Large intestine (tissue), 3 donors: ENCODE results near the gene TICAM2. TPM values are rescaled to one million over a fixed set of nuclear protein-coding genes. Genes with fewer than 3 reads are reported as not detected.

Experiments used
- DNase-seq, 2 donors: peaks; one replicate each; pipeline versions ENCODE4 v3.0.0 to v3.0.0-alpha.2; 2013
- H3K27ac ChIP-seq: one replicate; pipeline ENCODE4 v1.5.1; 2013; ENCODE audit warnings: low read length
- H3K27me3 ChIP-seq: 2 replicates; pipeline ENCODE4 v1.6.1; 2013; ENCODE audit warnings: low read length; ENCODE audit not compliant: control insufficient read depth, insufficient read depth
- H3K36me3 ChIP-seq: 2 replicates; pipeline ENCODE4 v1.6.1; 2013; ENCODE audit warnings: low read length; ENCODE audit not compliant: control insufficient read depth, insufficient read depth
- H3K4me1 ChIP-seq: one replicate; pipeline ENCODE4 v1.6.1; 2013; ENCODE audit warnings: low read length; ENCODE audit not compliant: control insufficient read depth, insufficient read depth
- H3K4me3 ChIP-seq: one replicate; pipeline ENCODE4 v1.5.1; 2013; ENCODE audit warnings: low read length
- H3K9me3 ChIP-seq: one replicate; pipeline ENCODE4 v1.6.1; 2013; ENCODE audit warnings: mild to moderate bottlenecking, low read depth, low read length, moderate library complexity; ENCODE audit not compliant: control insufficient read depth
- WGBS: methylation state at CpG from one replicate; pipeline ENCODE4 v1.1.5; 2013; ENCODE audit warnings: low lambda C conversion rate; ENCODE audit not compliant: insufficient coverage; 5-methylcytosine and 5-hydroxymethylcytosine counted together
- polyA plus RNA-seq: library from polyadenylated mRNA; unstranded; fragments of 120-200 nt; gene quantifications from one replicate; pipeline ENCODE4 v1.2.1, GENCODE V29; 2013

The TICAM2 gene
- polyA plus RNA-seq, 1 donor: 2.9 TPM

GRCh38 chr5:115611873-115612272 is 9.6 kb upstream of the TICAM2 start:
- Histone ChIP-seq H3K27me3 (no peaks in the 10 kb centered on the region), H3K4me3 (no peak overlapping the region), H3K36me3 (peaks cover 20% of the 10 kb centered on the region), H3K27ac (no peak overlapping the region), H3K4me1 (peaks cover 6% of the 10 kb centered on the region), H3K9me3 (no peaks in the 10 kb centered on the region)
- no peak for DNase-seq
- WGBS: no CpG with 5 or more reads among the region's 5 CpGs

GRCh38 chr5:115607935-115608334 is 5.7 kb upstream of the TICAM2 start:
- Histone ChIP-seq H3K4me1 (no peaks in the 10 kb centered on the region), H3K4me3 (no peak overlapping the region), H3K27me3 (no peaks in the 10 kb centered on the region), H3K9me3 (no peaks in the 10 kb centered on the region), H3K36me3 (peaks cover 9% of the 10 kb centered on the region), H3K27ac (no peak overlapping the region)
- WGBS: no CpG with 5 or more reads among the region's 2 CpGs
- no peak for DNase-seq

GRCh38 chr5:115605436-115605835 is 3.2 kb upstream of the TICAM2 start:
- DNase-seq: no peak
- no CpG with 5 or more reads among the region's 3 CpGs for WGBS
- no peaks in the 10 kb centered on the region for H3K4me1 ChIP-seq

GRCh38 chr5:115602591-115603125 is 379 bp upstream of the TICAM2 start:
- no peak for DNase-seq
- no peak overlapping the region for H3K27ac ChIP-seq
- H3K4me1 ChIP-seq: no peaks in the 10 kb centered on the region
- peak overlapping the region; percentile 53 for H3K4me3 ChIP-seq
- no peaks in the 10 kb centered on the region for H3K9me3 ChIP-seq
- H3K27me3 ChIP-seq: no peaks in the 10 kb centered on the region
- WGBS: 80% methylated on average over 1 of the region's 11 CpGs
- H3K36me3 ChIP-seq: peaks cover 4% of the 10 kb centered on the region

More at GRCh38 chr5:115605436-115605835, 3.2 kb upstream of the TICAM2 start:
- Histone ChIP-seq H3K4me3 (no peak overlapping the region), H3K27me3 (no peaks in the 10 kb centered on the region), H3K9me3 (no peaks in the 10 kb centered on the region), H3K36me3 (peaks cover 4% of the 10 kb centered on the region), H3K27ac (no peak overlapping the region)

GRCh38 chr5:115600766-115601165 is 1.5 kb downstream of the TICAM2 start:
- Histone ChIP-seq H3K9me3 (no peaks in the 10 kb centered on the region), H3K4me1 (no peaks in the 10 kb centered on the region), H3K27ac (no peak overlapping the region), H3K36me3 (peaks cover 4% of the 10 kb centered on the region), H3K27me3 (no peaks in the 10 kb centered on the region), H3K4me3 (no peak overlapping the region)
- WGBS: no CpG with 5 or more reads among the region's 3 CpGs
- DNase-seq: no peak

- no CpG with 5 or more reads among the region's 2 CpGs for WGBS
- Histone ChIP-seq H3K27ac (no peak overlapping the region), H3K4me3 (no peak overlapping the region), H3K9me3 (no peaks in the 10 kb centered on the region), H3K4me1 (no peaks in the 10 kb centered on the region), H3K27me3 (no peaks in the 10 kb centered on the region), H3K36me3 (peaks cover 4% of the 10 kb centered on the region)
- no peak for DNase-seq
Measured at GRCh38 chr5:115599924-115600323, 2.4 kb downstream of the TICAM2 start.

GRCh38 chr5:115599502-115599901 is 2.8 kb downstream of the TICAM2 start:
- no peak overlapping the region for H3K4me3 ChIP-seq
- H3K4me1 ChIP-seq: no peaks in the 10 kb centered on the region
- no CpG with 5 or more reads among the region's 1 CpG for WGBS
- H3K9me3 ChIP-seq: no peaks in the 10 kb centered on the region
- H3K27ac ChIP-seq: no peak overlapping the region
- H3K36me3 ChIP-seq: no peaks in the 10 kb centered on the region
- peak in 1 of 2 donors; percentile 9 for DNase-seq
- H3K27me3 ChIP-seq: no peaks in the 10 kb centered on the region

GRCh38 chr5:115594128-115595047 is 7.9 kb downstream of the TICAM2 start:
- no peak for DNase-seq

GRCh38 chr5:115589043-115589442 is 13.2 kb downstream of the TICAM2 start:
- no peaks in the 10 kb centered on the region for H3K36me3 ChIP-seq
- H3K4me3 ChIP-seq: no peak overlapping the region
- H3K27me3 ChIP-seq: no peaks in the 10 kb centered on the region
- H3K27ac ChIP-seq: no peak overlapping the region
- H3K9me3 ChIP-seq: no peaks in the 10 kb centered on the region
- no CpG with 5 or more reads among the region's 3 CpGs for WGBS
- no peak for DNase-seq
- H3K4me1 ChIP-seq: no peaks in the 10 kb centered on the region

More at GRCh38 chr5:115594128-115595047, 7.9 kb downstream of the TICAM2 start:
- no CpG with 5 or more reads among the region's 2 CpGs for WGBS
- no peaks in the 10 kb centered on the region for H3K9me3 ChIP-seq
- no peaks in the 10 kb centered on the region for H3K4me1 ChIP-seq
- H3K4me3 ChIP-seq: no peak overlapping the region
- H3K36me3 ChIP-seq: no peaks in the 10 kb centered on the region
- no peaks in the 10 kb centered on the region for H3K27me3 ChIP-seq
- no peak overlapping the region for H3K27ac ChIP-seq

- H3K4me1 ChIP-seq: no peaks in the 10 kb centered on the region
- no peaks in the 10 kb centered on the region for H3K27me3 ChIP-seq
- no peak overlapping the region for H3K27ac ChIP-seq
- no CpG with 5 or more reads among the region's 4 CpGs for WGBS
- no peak overlapping the region for H3K4me3 ChIP-seq
- H3K36me3 ChIP-seq: no peaks in the 10 kb centered on the region
- no peak for DNase-seq
- H3K9me3 ChIP-seq: no peaks in the 10 kb centered on the region
Measured at GRCh38 chr5:115588640-115589039, 13.6 kb downstream of the TICAM2 start.
